ENCODE measurements around the gene LBX1. TPM values are rescaled to one million over a fixed set of nuclear protein-coding genes. Genes with fewer than 3 reads are reported as not detected.

The LBX1 gene
- total and polyA plus RNA-seq, 2 of the 4 experiments (the other 2 are of a cell fraction): not detected

GRCh38 chr10:101235766-101236165 is 6.5 kb upstream of the LBX1 start:
- Histone ChIP-seq H3K14ac (replicated peaks; ENCODE audit: low read depth, low read length) (no peak overlapping the region), H3K36me3 (ENCODE audit: control insufficient read depth, insufficient read depth, low read length) (no peaks in the 10 kb centered on the region), H3K27ac (ENCODE audit: insufficient read depth, low read length) (no peak overlapping the region), H3K23ac (ENCODE audit: low read depth, low read length) (no peak overlapping the region), H3K4me2 (ENCODE audit: low read depth, low read length) (no peak overlapping the region), H4K91ac (ENCODE audit: insufficient read depth, low read depth, low read length) (no peak overlapping the region), H3K4ac (ENCODE audit: low read depth, low read length) (no peak overlapping the region), H2AK5ac (ENCODE audit: low read depth, low read length) (0 out of 2 replicates have a peak overlapping the region, but pooled peaks have one; percentile 24), H3K4me1 (ENCODE audit: control insufficient read depth, insufficient read depth, low read length) (peaks cover 5% of the 10 kb centered on the region; the same call in 1 of the 2 replicates), H3K56ac (ENCODE audit: extremely low read depth, insufficient read depth, low read length) (no peak overlapping the region), H4K8ac (ENCODE audit: low read depth in 2 of 2, low read length in 2 of 2) (no peak overlapping the region), H3K79me1 (ENCODE audit: low read depth in 1 of 2, low read length in 2 of 2) (no peaks in the 10 kb centered on the region), H3K18ac (ENCODE audit: low read depth, low read length) (no peak overlapping the region), H3K27me3 (ENCODE audit: control insufficient read depth, insufficient read depth, low read length) (peaks cover 90% of the 10 kb centered on the region), H2BK120ac (ENCODE audit: low read depth, low read length) (no peak overlapping the region; the same call in 1 of the 2 replicates), H2BK20ac (ENCODE audit: low read depth, low read length) (no peak overlapping the region; the same call in 1 of the 2 replicates), H3K9ac (ENCODE audit: low read depth, low read length) (no peak overlapping the region), H2BK15ac (ENCODE audit: low read depth, low read length) (no peak overlapping the region), H2BK5ac (ENCODE audit: low read depth, low read length, poor library complexity, severe bottlenecking) (no peak overlapping the region), H3K4me3 (ENCODE audit: insufficient read depth, low read depth, low read length) (no peak overlapping the region), H2AK9ac (replicated peaks; ENCODE audit: low read depth, low read length, poor library complexity) (no peak overlapping the region), H3K9me1 (ENCODE audit: insufficient read depth, low read length) (no peaks in the 10 kb centered on the region; the same call in 1 of the 2 replicates), H4K5ac (ENCODE audit: low read depth, low read length) (no peak overlapping the region), H2AFZ (replicated peaks; ENCODE audit: low read length, poor library complexity) (peak overlapping the region; percentile 61), H3K9me3 (ENCODE audit: control insufficient read depth, insufficient read depth, low read length) (peaks cover 9% of the 10 kb centered on the region), H4K20me1 (ENCODE audit: insufficient read depth, low read length) (no peaks in the 10 kb centered on the region)
- WGBS, 2 experiments (ENCODE audit: extremely low coverage in 2 of 2, insufficient read length in 1 of 2): no CpG with 5 or more reads among the region's 4 CpGs
- POLR2A ChIA-PET (ENCODE audit: unreplicated experiment): no interaction called here
- TF ChIP-seq MAZ (IDR thresholded peaks at IDR 0.05; ENCODE audit: borderline replicate concordance, low read depth, low read length) (no peak), RAD21 (IDR thresholded peaks at IDR 0.05; ENCODE audit: low read length) (no peak), ELK1 (IDR thresholded peaks at IDR 0.05; ENCODE audit: borderline replicate concordance, low read depth, low read length) (no peak), NFE2L2 (IDR thresholded peaks at IDR 0.05; ENCODE audit: low read depth, low read length) (no peak), POLR2A (IDR thresholded peaks at IDR 0.05; ENCODE audit: low read depth, low read length) (no peak), USF2 (IDR thresholded peaks at IDR 0.05; ENCODE audit: low read depth, low read length) (no peak), MAFK (IDR thresholded peaks at IDR 0.05; ENCODE audit: low read depth, low read length) (no peak), CEBPB (IDR thresholded peaks at IDR 0.05; ENCODE audit: low read depth, low read length) (no peak), BHLHE40 (IDR thresholded peaks at IDR 0.05; ENCODE audit: low read depth, low read length) (no peak), RFX5 (IDR thresholded peaks at IDR 0.05; ENCODE audit: low read depth, low read length) (no peak), MXI1 (IDR thresholded peaks at IDR 0.05; ENCODE audit: borderline replicate concordance, low read depth, low read length) (no peak), FOS (IDR thresholded peaks at IDR 0.05; ENCODE audit: low read depth, low read length) (no peak), CTCF (conservative IDR thresholded peaks at IDR 0.05; ENCODE audit: low read depth, low read length) (no peak), CHD1 (IDR thresholded peaks at IDR 0.05; ENCODE audit: low read depth, low read length) (no peak), SMC3 (IDR thresholded peaks at IDR 0.05; ENCODE audit: low read depth, low read length) (no peak), RCOR1 (IDR thresholded peaks at IDR 0.05; ENCODE audit: insufficient replicate concordance, low read length) (no peak)
- ATAC-seq (ENCODE audit: low read depth): no peak; the same call in 1 of the 2 replicates
- intact Hi-C loops (cut with micrococcal nuclease) (no loop called here), dilution Hi-C loops (cut with HindIII; ENCODE audit: low sequenced_read_pairs, unreplicated experiment) (no loop called here), in situ Hi-C loops (cut with MboI; ENCODE audit: low sequenced_read_pairs) (no loop called here)
- CTCF ChIA-PET: no interaction called here
- no TSS peak for BruUV-seq (replicated peaks)
- DNase-seq: no peak

All from IMR-90 (cell line).